Tibial nerve (tissue), 4 donors: ENCODE measurements around the gene HNRNPH3. TPM values are rescaled to one million over a fixed set of nuclear protein-coding genes. Genes with fewer than 3 reads are reported as not detected.

ENCODE experiments used
- DNase-seq, 2 donors: peaks; one replicate each; pipeline ENCODE4 v3.0.0-alpha.2; 2019; ENCODE audit warnings: low spot score in 2 of 2
- H3K27ac ChIP-seq, 4 donors: fragments of 200-600 bp; sonication (generic) in 3 of 4; one replicate each; pipeline ENCODE4 v1.5.1; 2017 to 2019; ENCODE audit warnings: mild to moderate bottlenecking in 1 of 4
- H3K27me3 ChIP-seq, 2 donors: fragments of 200-600 bp; sonication (generic) in 1 of 2; one replicate each; pipeline versions ENCODE4 v1.5.1 to v1.6.0; 2017 to 2019
- H3K36me3 ChIP-seq, 3 donors: fragments of 200-600 bp; sonication (generic); one replicate each; pipeline ENCODE4 v1.5.1; 2018 to 2019
- H3K4me1 ChIP-seq, 4 donors: fragments of 200-600 bp; sonication (generic) in 3 of 4; one replicate each; pipeline ENCODE4 v1.5.1; 2017 to 2019
- H3K4me3 ChIP-seq, 4 donors: fragments of 200-600 bp; sonication (generic) in 3 of 4; one replicate each; pipeline ENCODE4 v1.5.1; 2017 to 2019; ENCODE audit warnings: mild to moderate bottlenecking in 1 of 4, moderate library complexity in 1 of 4
- H3K9me3 ChIP-seq, 4 donors: fragments of 200-600 bp; sonication (generic) in 3 of 4; one replicate each; pipeline ENCODE4 v1.5.1; 2017 to 2019
- EP300 ChIP-seq, 2 donors: sonication (generic); formaldehyde crosslinking; IDR thresholded peaks; one replicate each; pipeline ENCODE4 v1.6.1; 2017; ENCODE audit warnings: antibody characterized with exemption in 2 of 2, mild to moderate bottlenecking in 1 of 2
- POLR2A ChIP-seq, 2 donors: fragments of 450-650 bp; IDR thresholded peaks; one replicate each; pipeline ENCODE4 v1.6.1; 2017; ENCODE audit warnings: antibody characterized with exemption in 2 of 2, mild to moderate bottlenecking in 2 of 2, moderate library complexity in 2 of 2
- WGBS, 2 donors: methylation state at CpG; one replicate each; pipeline ENCODE4 v1.1.5; 2018; 5-methylcytosine and 5-hydroxymethylcytosine counted together
- total RNA-seq, 4 donors: library from RNA; depleted of rRNA; stranded (reverse); fragments of >200 nt; gene quantifications; one replicate each; pipeline ENCODE4 v1.1.0, GENCODE V29; 2016
- TF ChIP-seq, protein P1 (sequence below), 5 experiments: fragments of 200-600 bp in 3 of 5; fragments of 450-650 bp in 2 of 5; sonication (generic) in 3 of 5; IDR thresholded peaks; one replicate each; pipeline ENCODE4 v1.5.1; 2016 to 2019; ENCODE audit warnings: antibody characterized with exemption in 5 of 5, mild to moderate bottlenecking in 3 of 5, moderate library complexity in 2 of 5

HNRNPH3 gene
- total RNA-seq, 4 donors from 2014 or later = 31.8 to 66.4 (median 60.1) TPM

DNA sequence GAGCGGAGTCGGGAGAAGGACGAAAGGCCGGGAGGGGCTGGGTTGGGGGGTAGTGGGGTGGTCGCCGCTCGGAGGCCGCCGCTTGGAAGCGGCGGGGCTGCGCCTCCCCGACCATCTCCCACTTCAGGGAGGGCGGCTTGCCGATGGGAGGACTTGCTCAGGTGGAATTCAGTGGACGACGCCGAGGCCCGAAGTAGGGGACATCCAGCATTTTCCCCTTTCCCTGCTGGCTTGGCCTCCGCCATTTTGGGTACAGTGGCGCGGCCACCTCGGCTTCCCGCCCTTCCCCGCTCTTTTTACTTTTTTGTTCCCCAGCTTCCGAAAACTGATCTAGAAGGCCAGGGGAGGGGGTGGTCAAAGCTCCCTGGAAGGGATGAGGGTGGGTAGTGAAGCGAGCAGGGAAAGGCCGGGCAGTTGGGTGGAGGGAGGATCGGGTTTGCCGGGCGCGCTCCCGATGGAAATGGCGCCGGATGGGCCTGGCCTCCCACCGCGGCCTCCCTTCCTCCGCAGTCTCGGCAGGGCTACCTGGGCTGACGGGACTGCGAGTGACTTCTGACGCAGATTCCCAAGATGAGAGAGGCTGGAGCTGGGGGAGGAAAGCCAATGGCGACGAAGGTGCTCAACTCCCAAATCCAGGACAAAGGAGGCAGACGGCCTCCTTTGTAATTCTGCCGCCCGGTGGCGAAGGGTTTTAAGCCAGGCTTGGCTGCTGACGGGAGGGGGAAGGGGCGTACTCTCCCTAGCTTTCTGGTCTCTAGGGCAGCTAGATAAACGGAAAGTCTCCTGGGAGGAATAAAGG lies 594 bp downstream of the HNRNPH3 start, which contains the start of gene PBLD:
TSS of gene PBLD (minus strand) at position 670 of the 799 bp plus-strand sequence. CDS start 26,084 bp downstream, outside the sequence.
- Histone ChIP-seq H3K27me3 (no peaks in the 10 kb centered on the region), H3K36me3 (no peaks in the 10 kb centered on the region), H3K4me1 (peaks cover 0 to 66% (median 26%) of the 10 kb centered on the region in 4 donors), H3K9me3 (no peaks in the 10 kb centered on the region), H3K4me3 (peak within 1 kb of the TSS; percentile 83 to 99 (median 89)), H3K27ac (peak within 1 kb of the TSS; percentile 98 to 100 (median 99))
- 1% methylated on average over 51 of the region's 51 CpGs for WGBS, 2 donors
- TF ChIP-seq EP300 (IDR thresholded peaks at IDR 0.05) (peak in 1 of 2 donors; percentile 89), POLR2A (IDR thresholded peaks at IDR 0.05) (peak; percentile 37 to 72)
- TF ChIP-seq, protein P1, sequence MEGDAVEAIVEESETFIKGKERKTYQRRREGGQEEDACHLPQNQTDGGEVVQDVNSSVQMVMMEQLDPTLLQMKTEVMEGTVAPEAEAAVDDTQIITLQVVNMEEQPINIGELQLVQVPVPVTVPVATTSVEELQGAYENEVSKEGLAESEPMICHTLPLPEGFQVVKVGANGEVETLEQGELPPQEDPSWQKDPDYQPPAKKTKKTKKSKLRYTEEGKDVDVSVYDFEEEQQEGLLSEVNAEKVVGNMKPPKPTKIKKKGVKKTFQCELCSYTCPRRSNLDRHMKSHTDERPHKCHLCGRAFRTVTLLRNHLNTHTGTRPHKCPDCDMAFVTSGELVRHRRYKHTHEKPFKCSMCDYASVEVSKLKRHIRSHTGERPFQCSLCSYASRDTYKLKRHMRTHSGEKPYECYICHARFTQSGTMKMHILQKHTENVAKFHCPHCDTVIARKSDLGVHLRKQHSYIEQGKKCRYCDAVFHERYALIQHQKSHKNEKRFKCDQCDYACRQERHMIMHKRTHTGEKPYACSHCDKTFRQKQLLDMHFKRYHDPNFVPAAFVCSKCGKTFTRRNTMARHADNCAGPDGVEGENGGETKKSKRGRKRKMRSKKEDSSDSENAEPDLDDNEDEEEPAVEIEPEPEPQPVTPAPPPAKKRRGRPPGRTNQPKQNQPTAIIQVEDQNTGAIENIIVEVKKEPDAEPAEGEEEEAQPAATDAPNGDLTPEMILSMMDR (IDR thresholded peaks at IDR 0.05) = peak in 4 of 5 experiments; percentile 30 to 70 (median 32)
- DNase-seq = peak; percentile 38 to 55

GRCh38 chr10:68333058-68333395 lies 1.2 kb downstream of the HNRNPH3 start:
- DNase-seq = no peak
- WGBS, 2 donors = 0 to 1% methylated on average over 10 of the region's 10 CpGs
- no peaks in the 10 kb centered on the region for H3K36me3 ChIP-seq
- peaks cover 0 to 66% (median 28%) of the 10 kb centered on the region in 4 donors for H3K4me1 ChIP-seq
- no peak for TF ChIP-seq EP300 (IDR thresholded peaks at IDR 0.05)
- TF ChIP-seq POLR2A (IDR thresholded peaks at IDR 0.05) = no peak
- TF ChIP-seq, protein P1 (IDR thresholded peaks at IDR 0.05) = no peak
- peak overlapping the region; percentile 98 to 100 (median 99) for H3K27ac ChIP-seq
- H3K9me3 ChIP-seq = no peaks in the 10 kb centered on the region
- no peaks in the 10 kb centered on the region for H3K27me3 ChIP-seq
- H3K4me3 ChIP-seq = peak overlapping the region; percentile 83 to 99 (median 89)

- Histone ChIP-seq H3K27ac (peak overlapping the region; percentile 98 to 100 (median 99)), H3K4me1 (peaks cover 0 to 67% (median 28%) of the 10 kb centered on the region in 4 donors), H3K4me3 (peak overlapping the region; percentile 83 to 99 (median 89)), H3K9me3 (no peaks in the 10 kb centered on the region), H3K36me3 (peaks cover 0 to 5% (median 0%) of the 10 kb centered on the region in 3 donors), H3K27me3 (no peaks in the 10 kb centered on the region)
- DNase-seq = no peak
- TF ChIP-seq POLR2A (IDR thresholded peaks at IDR 0.05) = no peak
- TF ChIP-seq, protein P1 (IDR thresholded peaks at IDR 0.05) = no peak
- no peak for TF ChIP-seq EP300 (IDR thresholded peaks at IDR 0.05)
- 2 to 4% methylated on average over 10 of the region's 10 CpGs for WGBS, 2 donors
These were observed 1.9 kb downstream of the HNRNPH3 start for GRCh38 chr10:68333440-68334431.

DNA sequence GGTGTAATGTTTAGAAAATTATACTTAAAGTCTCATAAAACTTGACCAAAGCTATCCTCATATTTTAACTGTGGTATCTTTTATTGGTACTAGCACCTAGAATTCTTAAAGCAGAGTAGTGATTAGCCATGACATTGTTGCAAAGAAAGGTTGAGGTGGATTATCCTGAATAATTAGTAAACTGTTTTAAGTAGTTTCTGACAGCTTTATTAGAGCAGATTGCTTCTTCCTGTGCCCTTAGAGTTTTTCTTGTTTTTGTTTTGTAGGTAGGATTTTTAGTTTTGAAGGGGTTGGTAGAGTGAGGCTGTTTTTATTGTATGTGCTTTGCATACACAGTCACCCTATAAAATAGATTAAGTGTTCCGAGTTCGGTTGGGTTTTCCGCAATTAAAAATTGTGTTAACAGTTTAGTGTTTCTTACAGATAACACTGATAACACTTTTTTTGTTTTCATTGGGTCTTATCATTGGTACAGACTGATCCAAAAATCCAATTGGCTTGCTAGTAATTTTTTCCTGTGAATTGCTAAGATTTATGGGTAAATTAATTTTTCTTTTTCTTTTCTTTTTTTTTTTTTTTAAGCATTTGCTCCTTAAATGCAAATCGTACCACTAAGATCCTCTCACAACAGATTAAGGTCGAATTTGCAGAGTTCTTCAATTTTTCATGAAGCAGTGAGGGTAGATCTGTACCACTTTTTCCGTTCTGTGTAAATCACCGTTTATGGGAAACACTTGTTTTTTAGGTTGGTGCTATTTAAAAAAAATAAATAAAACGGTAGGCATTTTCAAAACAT lies 3.0 kb downstream of the HNRNPH3 start:
- no peak for TF ChIP-seq EP300 (IDR thresholded peaks at IDR 0.05)
- TF ChIP-seq, protein P1 (IDR thresholded peaks at IDR 0.05) = no peak
- no peak for TF ChIP-seq POLR2A (IDR thresholded peaks at IDR 0.05)
- Histone ChIP-seq H3K9me3 (no peaks in the 10 kb centered on the region), H3K4me3 (peak overlapping the region in 3 of 4 donors; percentile 84 to 99 (median 94)), H3K36me3 (peaks cover 0 to 17% (median 10%) of the 10 kb centered on the region in 3 donors), H3K4me1 (peaks cover 0 to 71% (median 28%) of the 10 kb centered on the region in 4 donors), H3K27ac (peak overlapping the region in 3 of 4 donors; percentile 21 to 100 (median 99)), H3K27me3 (no peaks in the 10 kb centered on the region)
- WGBS, 2 donors = 4 to 7% methylated on average over 8 of the region's 8 CpGs
- DNase-seq = no peak
